Mesodermal cell (in vitro differentiated cells): Measurements from ENCODE around the gene GEN1.

Source experiments
- H3K27ac ChIP-seq: 2 replicates; pipeline ENCODE4 v1.7.0; 2013; ENCODE audit warnings: mild to moderate bottlenecking, low read depth, low read length, moderate library complexity; ENCODE audit not compliant: severe bottlenecking
- H3K36me3 ChIP-seq: 2 replicates; pipeline ENCODE4 v1.7.1; 2013; ENCODE audit warnings: mild to moderate bottlenecking, low read length, moderate library complexity; ENCODE audit not compliant: control insufficient read depth, insufficient read depth
- H3K4me1 ChIP-seq: one replicate; pipeline ENCODE4 v1.7.1; 2013; ENCODE audit warnings: mild to moderate bottlenecking, low read length; ENCODE audit not compliant: insufficient read depth, control insufficient read depth, poor library complexity, severe bottlenecking
- H3K4me3 ChIP-seq: 2 replicates; pipeline ENCODE4 v1.7.0; 2013; ENCODE audit warnings: low read length, control low read depth, mild to moderate bottlenecking; ENCODE audit not compliant: insufficient read depth, poor library complexity, severe bottlenecking; ENCODE audit errors: extremely low read depth
- H3K9me3 ChIP-seq: 2 replicates; pipeline ENCODE4 v1.7.1; 2013; ENCODE audit warnings: mild to moderate bottlenecking, low read length, moderate library complexity; ENCODE audit not compliant: control insufficient read depth
- WGBS, 2 experiments: methylation state at CpG; one replicate each; pipeline ENCODE4 v1.1.5; 2013; ENCODE audit warnings: missing lambda C conversion rate in 2 of 2; ENCODE audit not compliant: insufficient coverage in 2 of 2; 5-methylcytosine and 5-hydroxymethylcytosine counted together

The GEN1 gene

DNA sequence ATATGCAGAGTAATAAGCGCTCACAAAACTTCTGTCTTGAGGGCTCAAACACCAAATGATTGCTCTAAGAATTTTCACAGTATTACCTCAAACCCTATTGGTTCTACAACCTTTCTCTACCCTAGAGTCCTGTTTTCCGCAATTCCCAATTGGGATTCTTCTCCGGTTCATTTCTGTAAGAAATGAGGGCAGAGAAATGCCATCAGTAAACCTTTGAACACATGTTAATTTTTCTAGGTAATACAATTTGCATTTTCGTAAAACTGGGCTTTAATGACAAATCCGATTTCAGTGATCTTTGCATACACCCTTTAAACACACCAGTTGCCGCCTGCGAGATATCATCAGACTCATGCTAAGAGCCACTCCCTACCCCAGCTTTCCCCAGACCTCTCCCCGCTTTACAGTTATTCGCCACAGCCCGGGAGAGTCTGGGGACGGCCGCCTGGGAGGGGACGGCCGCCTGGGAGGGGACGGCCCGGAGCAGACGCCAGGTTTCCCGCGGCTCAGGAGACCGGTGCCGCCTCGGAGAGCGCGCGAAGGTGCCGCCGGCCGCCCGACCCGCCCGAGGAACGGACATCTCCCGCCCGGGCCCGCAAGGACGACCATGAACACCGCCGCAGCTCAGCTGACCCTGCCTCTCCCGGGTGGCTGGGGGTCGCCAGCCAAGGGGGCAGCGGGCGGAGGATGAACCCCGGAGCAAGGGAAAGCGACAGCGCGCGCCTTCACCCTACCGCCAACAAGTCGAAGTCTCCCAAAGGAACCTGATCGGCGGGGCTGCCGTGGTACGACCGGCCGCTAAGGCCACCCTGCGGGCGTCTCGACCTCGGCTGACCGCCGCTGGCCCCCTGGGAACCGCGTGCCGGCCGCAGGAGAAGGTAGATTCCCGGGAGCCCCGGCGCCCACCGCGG lies 791 bp upstream of the GEN1 start:
- H3K4me3 ChIP-seq: peak overlapping the region; percentile 78
- peaks cover under 1% of the 10 kb centered on the region for H3K4me1 ChIP-seq
- no peaks in the 10 kb centered on the region for H3K36me3 ChIP-seq
- peak overlapping the region; percentile 98 for H3K27ac ChIP-seq
- H3K9me3 ChIP-seq: no peaks in the 10 kb centered on the region
- WGBS, 2 experiments: 0 to 1% methylated on average over 58 to 61 of the region's 70 CpGs

DNA sequence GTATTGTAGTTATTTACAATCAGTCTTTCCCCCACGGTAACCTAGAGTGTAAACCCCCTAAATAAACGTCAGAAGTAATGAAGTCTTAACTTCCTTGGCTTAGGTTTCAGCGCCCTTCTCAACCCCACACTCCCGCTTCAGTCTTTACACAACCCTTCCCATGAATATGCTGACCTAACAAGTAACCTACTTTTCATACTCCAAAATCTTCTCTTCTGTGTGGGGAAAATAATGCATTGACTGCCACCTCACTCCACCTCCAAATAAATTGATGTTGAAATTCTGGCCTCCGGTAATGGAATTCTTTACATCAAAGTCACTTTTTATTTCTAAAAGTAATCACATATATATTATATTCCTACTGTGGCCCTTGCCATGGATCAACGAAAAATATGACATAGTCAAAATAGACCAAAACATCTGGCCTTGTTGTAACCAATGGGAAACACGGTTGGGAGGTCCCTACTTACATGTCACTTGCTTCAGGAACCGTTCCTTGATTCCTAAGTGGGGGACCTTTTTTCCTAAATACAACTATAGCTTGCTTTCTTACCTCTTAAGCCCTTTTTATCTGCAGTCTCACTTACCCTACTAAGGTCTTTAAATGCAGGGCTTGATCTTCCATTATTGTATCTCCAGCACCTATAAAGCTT lies 961 bp downstream of the GEN1 start:
- no peaks in the 10 kb centered on the region for H3K4me1 ChIP-seq
- peak overlapping the region; percentile 98 for H3K27ac ChIP-seq
- WGBS, 2 experiments: 0 to 12% methylated on average over 4 to 6 of the region's 8 CpGs
- no peaks in the 10 kb centered on the region for H3K36me3 ChIP-seq
- H3K4me3 ChIP-seq: peak overlapping the region; percentile 78
- H3K9me3 ChIP-seq: no peaks in the 10 kb centered on the region

DNA sequence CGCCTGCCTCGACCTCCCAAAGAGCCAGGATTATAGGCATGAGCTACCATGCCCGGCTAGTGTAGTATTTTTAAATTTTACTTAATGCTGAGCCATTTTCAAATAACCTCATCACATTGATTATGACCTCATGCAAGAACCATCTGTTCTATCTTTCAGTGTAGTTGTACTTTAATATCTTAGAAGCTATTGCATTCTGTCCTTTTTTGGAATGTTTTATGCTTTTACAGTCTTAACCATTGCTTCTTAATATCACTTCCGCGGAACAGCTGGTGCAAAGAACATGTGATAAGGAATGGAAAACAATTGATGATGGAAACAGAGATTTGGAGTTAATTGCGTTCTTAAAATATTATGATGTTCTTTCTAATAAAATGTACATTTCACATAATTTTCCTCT lies 2.7 kb downstream of the GEN1 start:
- no peaks in the 10 kb centered on the region for H3K9me3 ChIP-seq
- no CpG with 5 or more reads among the region's 6 CpGs for WGBS, 2 experiments
- no peaks in the 10 kb centered on the region for H3K4me1 ChIP-seq
- H3K36me3 ChIP-seq: peaks cover 13% of the 10 kb centered on the region
- no peak overlapping the region for H3K4me3 ChIP-seq
- no peak overlapping the region for H3K27ac ChIP-seq

DNA sequence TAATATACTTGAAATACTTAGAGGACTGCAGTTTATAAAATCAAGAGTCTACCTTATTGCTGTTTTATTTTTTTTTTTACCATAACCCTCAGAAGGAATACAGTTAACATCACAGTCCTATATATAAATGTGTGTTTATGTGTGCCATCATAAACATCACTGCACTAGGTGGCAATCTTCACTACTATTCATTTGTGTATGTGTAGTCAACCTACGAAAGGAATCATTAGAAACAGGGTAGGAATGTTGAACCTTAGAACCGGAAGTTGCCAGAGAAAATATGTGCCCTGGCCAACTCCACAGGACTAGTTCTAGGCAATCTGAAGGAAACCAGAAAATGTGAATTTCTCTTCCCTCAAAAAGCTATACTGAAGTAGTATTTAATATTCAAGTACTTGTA lies 3.4 kb downstream of the GEN1 start:
- Histone ChIP-seq H3K4me1 (no peaks in the 10 kb centered on the region), H3K4me3 (no peak overlapping the region), H3K27ac (no peak overlapping the region), H3K36me3 (peaks cover 14% of the 10 kb centered on the region), H3K9me3 (no peaks in the 10 kb centered on the region)
- WGBS, 2 experiments: no CpG with 5 or more reads among the region's 2 CpGs

DNA sequence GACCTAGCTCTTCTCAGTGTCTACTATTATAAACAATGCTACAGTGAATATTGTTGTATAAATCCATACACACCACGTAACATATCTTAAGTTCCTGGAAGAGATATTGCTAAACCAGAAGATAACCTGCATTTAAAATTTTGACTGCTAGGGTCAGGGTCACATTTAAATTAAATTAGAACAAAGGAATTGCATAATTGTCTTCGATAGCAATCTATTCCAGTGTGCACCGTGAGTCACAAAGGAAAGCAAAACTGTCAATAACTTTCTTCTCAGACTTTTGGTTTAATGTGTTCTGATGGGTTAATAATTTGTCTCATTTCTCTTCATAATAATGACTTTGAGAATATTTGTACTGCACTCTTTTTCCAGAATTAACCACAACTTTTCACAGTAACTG lies 4.2 kb downstream of the GEN1 start:
- no peak overlapping the region for H3K4me3 ChIP-seq
- no peaks in the 10 kb centered on the region for H3K4me1 ChIP-seq
- no peak overlapping the region for H3K27ac ChIP-seq
- no peaks in the 10 kb centered on the region for H3K9me3 ChIP-seq
- 100% methylated on average over 1 of the region's 3 CpGs; no CpG with 5 or more reads in 1 of the 2 experiments for WGBS, 2 experiments
- peaks cover 17% of the 10 kb centered on the region for H3K36me3 ChIP-seq

DNA sequence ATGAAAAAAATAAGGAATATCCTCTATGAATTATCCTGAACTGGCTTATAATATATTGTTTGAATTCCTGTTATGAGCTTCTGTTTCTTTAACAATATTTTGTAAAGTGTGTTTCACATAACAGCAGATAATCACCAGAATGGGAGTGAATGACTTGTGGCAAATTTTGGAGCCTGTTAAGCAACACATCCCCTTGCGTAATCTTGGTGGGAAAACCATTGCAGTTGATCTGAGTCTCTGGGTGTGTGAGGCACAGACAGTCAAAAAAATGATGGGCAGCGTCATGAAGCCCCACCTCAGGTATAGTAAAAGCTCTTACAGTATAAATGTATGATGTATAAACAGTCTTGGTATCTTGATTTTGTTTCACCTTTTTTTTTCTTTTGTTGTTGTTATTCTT lies 5.9 kb downstream of the GEN1 start:
- Histone ChIP-seq H3K9me3 (no peaks in the 10 kb centered on the region), H3K4me1 (no peaks in the 10 kb centered on the region), H3K4me3 (no peak overlapping the region), H3K27ac (no peak overlapping the region), H3K36me3 (peaks cover 26% of the 10 kb centered on the region)
- WGBS, 2 experiments: 100% methylated on average over 1 of the region's 2 CpGs; no CpG with 5 or more reads in 1 of the 2 experiments

DNA sequence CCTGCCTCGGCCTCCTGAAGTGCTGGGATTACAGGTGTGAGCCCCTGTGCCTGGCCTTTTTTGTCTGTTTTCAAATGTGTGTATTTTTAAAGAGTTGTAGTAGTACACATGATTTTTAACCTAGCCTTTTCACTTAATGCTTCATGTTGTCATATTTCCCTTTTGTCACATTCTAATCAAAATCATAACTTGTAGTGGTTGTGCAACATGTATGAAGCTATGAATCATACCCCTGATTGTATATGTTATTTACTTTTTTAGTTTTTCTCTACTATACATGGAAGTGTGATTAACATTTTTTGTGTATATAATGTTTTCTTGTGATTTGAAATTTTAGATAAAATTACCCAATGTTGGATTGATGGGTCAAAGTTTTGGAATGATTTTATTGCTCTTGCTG lies 8.5 kb downstream of the GEN1 start:
- 100% methylated on average over 1 of the region's 1 CpG; no CpG with 5 or more reads in 1 of the 2 experiments for WGBS, 2 experiments

DNA sequence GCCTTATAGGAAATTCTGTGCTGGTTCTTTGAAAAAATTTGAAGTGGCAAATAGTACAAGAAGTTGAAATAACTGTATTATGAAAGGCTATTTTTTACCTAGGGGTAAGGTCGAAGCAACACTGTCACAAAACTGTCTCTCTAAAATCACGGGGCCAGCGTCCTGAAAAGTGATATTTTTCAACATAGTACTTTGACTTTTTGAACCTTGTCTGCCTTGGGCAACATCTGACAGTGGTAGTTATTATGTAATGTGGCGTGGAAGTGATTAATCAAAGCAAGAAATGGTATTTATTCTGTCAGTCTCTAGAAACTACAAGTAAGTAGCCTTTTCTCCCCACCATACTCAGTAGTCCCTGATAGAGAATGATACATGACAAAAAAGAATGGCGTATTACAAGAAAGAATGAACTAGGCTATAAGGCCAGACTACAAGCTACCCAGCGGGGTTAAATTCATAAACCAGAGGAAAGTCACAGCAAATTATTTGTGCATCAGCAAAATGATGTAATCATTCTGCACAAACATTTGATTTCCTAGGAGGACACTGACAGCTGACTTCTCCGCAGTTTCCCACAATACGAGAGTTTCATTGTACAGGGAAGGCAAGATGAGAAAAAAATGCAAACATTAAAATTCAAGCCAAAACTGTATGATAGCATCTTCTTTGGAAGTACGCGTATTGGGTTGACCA lies 9.8 kb downstream of the GEN1 start:
- no peaks in the 10 kb centered on the region for H3K4me1 ChIP-seq
- peaks cover 35% of the 10 kb centered on the region for H3K36me3 ChIP-seq
- H3K9me3 ChIP-seq: no peaks in the 10 kb centered on the region
- H3K27ac ChIP-seq: no peak overlapping the region
- 90 to 100% methylated on average over 2 to 7 of the region's 10 CpGs for whole genome bisulfite sequencing, 2 experiments
- no peak overlapping the region for H3K4me3 ChIP-seq

More for the DNA sequence above, 8.5 kb downstream of the GEN1 start:
- H3K36me3 ChIP-seq: peaks cover 30% of the 10 kb centered on the region
- H3K4me3 ChIP-seq: no peak overlapping the region
- no peak overlapping the region for H3K27ac ChIP-seq
- no peaks in the 10 kb centered on the region for H3K4me1 ChIP-seq
- no peaks in the 10 kb centered on the region for H3K9me3 ChIP-seq

DNA sequence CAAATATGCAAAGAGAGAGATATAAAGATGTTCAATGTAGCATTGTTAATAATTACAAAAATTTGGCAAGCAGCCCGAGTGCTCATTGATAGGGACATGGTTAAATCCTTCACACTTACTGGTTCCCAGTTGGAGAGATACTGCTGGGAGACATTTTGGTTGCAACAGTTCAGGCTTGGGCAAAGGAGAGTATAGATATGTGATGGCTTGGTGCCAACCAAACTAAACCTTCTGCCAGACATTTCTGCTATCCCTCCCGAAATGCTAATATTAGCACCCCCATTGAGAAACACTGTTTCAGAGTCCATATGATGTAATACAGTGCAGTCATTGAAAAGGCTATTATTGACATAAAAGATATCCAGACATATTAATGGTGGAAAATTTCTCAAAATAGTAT lies 11.5 kb downstream of the GEN1 start:
- WGBS, 2 experiments: no CpG with 5 or more reads among the region's 2 CpGs
- H3K36me3 ChIP-seq: peaks cover 35% of the 10 kb centered on the region
- no peaks in the 10 kb centered on the region for H3K9me3 ChIP-seq
- no peak overlapping the region for H3K27ac ChIP-seq
- H3K4me3 ChIP-seq: no peak overlapping the region
- H3K4me1 ChIP-seq: no peaks in the 10 kb centered on the region

DNA sequence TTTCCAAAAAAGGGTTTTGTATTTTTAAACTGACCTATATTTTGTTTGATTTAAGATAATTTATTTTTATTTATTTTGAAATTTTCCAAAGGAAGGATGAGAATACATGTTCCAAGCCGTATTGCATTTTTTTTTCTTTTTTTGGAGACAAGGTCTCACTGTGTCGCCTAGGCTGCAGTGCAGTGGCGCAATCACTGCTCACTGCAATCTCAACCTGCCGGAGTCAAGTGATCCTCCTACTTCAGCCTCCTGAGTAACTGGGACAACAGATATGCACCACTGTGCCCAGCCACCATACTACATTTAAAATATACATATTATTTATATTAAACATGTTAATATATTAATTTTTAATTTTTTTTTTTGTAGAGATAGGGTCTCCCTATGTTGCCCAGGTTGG lies 15.0 kb downstream of the GEN1 start:
- Histone ChIP-seq H3K36me3 (peaks cover 24% of the 10 kb centered on the region), H3K27ac (no peak overlapping the region), H3K9me3 (no peaks in the 10 kb centered on the region), H3K4me1 (no peaks in the 10 kb centered on the region), H3K4me3 (no peak overlapping the region)
- WGBS, 2 experiments: 83 to 94% methylated on average over 3 of the region's 4 CpGs
